ENCODE measurements around the gene NPFF. TPM values are rescaled to one million over a fixed set of nuclear protein-coding genes. Genes with fewer than 3 reads are reported as not detected.

The NPFF gene
- total and polyA plus RNA-seq, 2 of the 13 experiments (the other 11 are each of a cell fraction or from before 2014, with no cell fraction given): not detected

- TF ChIP-seq ZNF496 (CRISPR knock-in tag; IDR thresholded peaks at IDR 0.05; ENCODE audit: insufficient replicate concordance): no peak
- no peak for TF ChIP-seq ZNF552 (CRISPR knock-in tag; IDR thresholded peaks at IDR 0.05; ENCODE audit: borderline replicate concordance)
- TF ChIP-seq NKX3-1 (CRISPR knock-in tag; IDR thresholded peaks at IDR 0.05): no peak
- no peak for TF ChIP-seq ZNF687 (CRISPR knock-in tag; IDR thresholded peaks at IDR 0.05)
- no peak for TF ChIP-seq BHLHE40 (IDR thresholded peaks at IDR 0.05; ENCODE audit: low read length)
Measured at GRCh38 chr12:53532524-53533445, 25.5 kb upstream of the NPFF start (continued).

- intact Hi-C loops (cut with micrococcal nuclease; ENCODE audit: unreplicated experiment) (no loop called here), in situ Hi-C loops (cut with HindIII; ENCODE audit: extremely low pct_ligation_motif_present, low pct_unique_long_range_greater_than_20kb) (no loop called here)
- Histone ChIP-seq H4K20me1 (ENCODE audit: insufficient read depth, low read length) (no peaks in the 10 kb centered on the region), H3K27ac (ENCODE audit: extremely low read length, insufficient read depth, low read length) (no peak overlapping the region), H3K9me3 (ENCODE audit: low read length) (no peaks in the 10 kb centered on the region), H3K9ac (ENCODE audit: insufficient read depth, low read depth, low read length) (no peak overlapping the region), H3K4me2 (ENCODE audit: low read depth, low read length) (no peak overlapping the region), H3K36me3 (replicated peaks in 1 of 2; ENCODE audit: control insufficient read depth in 1 of 2, insufficient read depth in 2 of 2, low read length in 2 of 2) (peaks cover 19 to 58% of the 10 kb centered on the region in 2 experiments; a peak in 4 of 5 replicates), H3K27me3 (ENCODE audit: control insufficient read depth in 1 of 2, insufficient read depth in 2 of 2, low read length in 2 of 2) (no peaks in the 10 kb centered on the region), H3K4me1 (ENCODE audit: insufficient read depth, low read length) (peaks cover under 1% of the 10 kb centered on the region; the same call in 1 of the 2 replicates), H3K4me3 (replicated peaks in 1 of 3; ENCODE audit: insufficient read depth in 1 of 3, low read depth in 2 of 3, low read length in 3 of 3) (no peak overlapping the region), H2AFZ (ENCODE audit: low read length) (no peak overlapping the region), H3K79me2 (ENCODE audit: insufficient read depth, low read length) (no peaks in the 10 kb centered on the region)
- 94% methylated on average over 3 of the region's 3 CpGs for WGBS (ENCODE audit: low lambda C conversion rate)
- no peak for TF ChIP-seq ZNF224 (CRISPR knock-in tag; IDR thresholded peaks at IDR 0.05)
- TF ChIP-seq JDP2 (CRISPR knock-in tag; IDR thresholded peaks at IDR 0.05; ENCODE audit: borderline replicate concordance): no peak
- TF ChIP-seq GABPA (IDR thresholded peaks at IDR 0.05; ENCODE audit: low read depth, low read length): no peak
- TF ChIP-seq GABPA (CRISPR knock-in tag; IDR thresholded peaks at IDR 0.05; ENCODE audit: low read depth): no peak
- TF ChIP-seq HMG20B (CRISPR knock-in tag; conservative IDR thresholded peaks at IDR 0.05): no peak
- no peak for TF ChIP-seq JUN (CRISPR knock-in tag; IDR thresholded peaks at IDR 0.05)
- TF ChIP-seq ARID2 (CRISPR knock-in tag; IDR thresholded peaks at IDR 0.05; ENCODE audit: borderline replicate concordance): no peak
- no peak for TF ChIP-seq ZFP90 (CRISPR knock-in tag; IDR thresholded peaks at IDR 0.05; ENCODE audit: borderline replicate concordance)
- TF ChIP-seq NPAS2 (CRISPR knock-in tag; IDR thresholded peaks at IDR 0.05; ENCODE audit: borderline replicate concordance): no peak
- TF ChIP-seq, protein P1, sequence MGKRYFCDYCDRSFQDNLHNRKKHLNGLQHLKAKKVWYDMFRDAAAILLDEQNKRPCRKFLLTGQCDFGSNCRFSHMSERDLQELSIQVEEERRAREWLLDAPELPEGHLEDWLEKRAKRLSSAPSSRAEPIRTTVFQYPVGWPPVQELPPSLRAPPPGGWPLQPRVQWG (CRISPR knock-in tag; IDR thresholded peaks at IDR 0.05; ENCODE audit: borderline replicate concordance, low read depth): no peak
- TF ChIP-seq PBX3 (CRISPR knock-in tag; IDR thresholded peaks at IDR 0.05; ENCODE audit: borderline replicate concordance): no peak
- no peak for TF ChIP-seq ZNF124 (CRISPR knock-in tag; IDR thresholded peaks at IDR 0.05)
- ChIA-PET CTCF (ENCODE audit: low intra/inter-chr PET ratio, low total read pairs) (no interaction called here), POLR2A (no interaction called here)
- FAIRE-seq: no peak
- no TSS peak for BruUV-seq (replicated peaks)
- DNase-seq (ENCODE audit: low spot score): no peak
- no peak for ATAC-seq
Measured at GRCh38 chr12:53532021-53532420, 24.7 kb upstream of the NPFF start.
